Stimulated activated CD4-positive, alpha-beta T cell treated with anti-CD3 and anti-CD28 coated beads, Interleukin-2, amount 100 ng/mL, for 4 hours (primary cell): ENCODE measurements around the gene ASAP2.

Source experiments
- DNase-seq: peaks from one replicate; pipeline ENCODE4 v3.0.0-alpha.2; 2020; ENCODE audit warnings: low read depth

Gene ASAP2

GRCh38 chr2:9347411-9347881 lies 140.8 kb downstream of the ASAP2 start:
- no peak for DNase-seq

GRCh38 chr2:9354318-9354717 lies 147.7 kb downstream of the ASAP2 start:
- DNase-seq: no peak

GRCh38 chr2:9355270-9355669 lies 148.7 kb downstream of the ASAP2 start:
- DNase-seq: no peak

GRCh38 chr2:9355716-9356115 lies 149.1 kb downstream of the ASAP2 start:
- no peak for DNase-seq

- no peak for DNase-seq
These were observed 149.6 kb downstream of the ASAP2 start for GRCh38 chr2:9356261-9356660.

GRCh38 chr2:9358846-9359245 lies 152.2 kb downstream of the ASAP2 start:
- no peak for DNase-seq

- DNase-seq: no peak
These were observed 152.9 kb downstream of the ASAP2 start for GRCh38 chr2:9359463-9359862.

- DNase-seq: no peak
These were observed 153.5 kb downstream of the ASAP2 start for GRCh38 chr2:9360110-9360509.

- no peak for DNase-seq
These were observed 154.1 kb downstream of the ASAP2 start for GRCh38 chr2:9360701-9361100.

GRCh38 chr2:9364373-9364772 lies 157.8 kb downstream of the ASAP2 start:
- no peak for DNase-seq

- DNase-seq: no peak
These were observed 158.3 kb downstream of the ASAP2 start for GRCh38 chr2:9364791-9365497.

- DNase-seq: no peak
These were observed 158.9 kb downstream of the ASAP2 start for GRCh38 chr2:9365498-9366019.

GRCh38 chr2:9366026-9366425 lies 159.4 kb downstream of the ASAP2 start:
- DNase-seq: no peak

GRCh38 chr2:9370746-9371145 lies 164.1 kb downstream of the ASAP2 start:
- DNase-seq: no peak

GRCh38 chr2:9373047-9373446 lies 166.4 kb downstream of the ASAP2 start:
- no peak for DNase-seq

- no peak for DNase-seq
These were observed 166.9 kb downstream of the ASAP2 start for GRCh38 chr2:9373476-9373875.

- no peak for DNase-seq
These were observed 167.6 kb downstream of the ASAP2 start for GRCh38 chr2:9374071-9374730.

GRCh38 chr2:9375857-9376428 lies 169.3 kb downstream of the ASAP2 start:
- no peak for DNase-seq

GRCh38 chr2:9377461-9378097 lies 171.0 kb downstream of the ASAP2 start:
- DNase-seq: no peak

GRCh38 chr2:9378433-9379390 lies 172.1 kb downstream of the ASAP2 start:
- no peak for DNase-seq

GRCh38 chr2:9379391-9379755 lies 172.8 kb downstream of the ASAP2 start:
- DNase-seq: no peak
